IMR-90 (cell line): ENCODE measurements around the gene ELOVL1. TPM values are rescaled to one million over a fixed set of nuclear protein-coding genes. Genes with fewer than 3 reads are reported as not detected.

ENCODE experiments used
- ATAC-seq: fragments of 200-7000 bp; cut with Tn5 transposase; 2 replicates; pipeline ENCODE4 v1.9.1; 2020; ENCODE audit warnings: low read depth, mild to moderate bottlenecking, moderate library complexity
- BruUV-seq: library from RNA; stranded (reverse); fragments of 400-500 nt; replicated peaks from 2 replicates; lab custom pipeline; 2021; lab: Mats Ljungman, UMichigan
- CTCF ChIA-PET: fragments of 300-600 bp; formaldehyde crosslinking; extraction: SDS; loops from one replicate; lab custom pipeline; 2021; ENCODE audit warnings: antibody characterized with exemption; lab: Yijun Ruan, JAX
- POLR2A ChIA-PET: fragments of 300-600 bp; sonication (Branson Sonifier 250); formaldehyde crosslinking; loops from one replicate; lab custom pipeline; 2022; ENCODE audit warnings: antibody characterized with exemption; ENCODE audit not compliant: unreplicated experiment; lab: Charles Lee
- DNase-seq: peaks from one replicate; pipeline ENCODE4 v3.0.0; 2013
- H2AFZ ChIP-seq: replicated peaks from 2 replicates; pipeline ENCODE3; 2013; ENCODE audit warnings: low read length, mild to moderate bottlenecking; ENCODE audit not compliant: poor library complexity
- H2AK5ac ChIP-seq: 2 replicates; pipeline ENCODE4 v1.6.1; 2013; ENCODE audit warnings: low read depth, low read length, inconsistent platforms
- H2AK9ac ChIP-seq: replicated peaks from 2 replicates; pipeline ENCODE3; 2013; ENCODE audit warnings: mild to moderate bottlenecking, low read depth, low read length, moderate library complexity; ENCODE audit not compliant: poor library complexity
- H2BK120ac ChIP-seq: 2 replicates; pipeline ENCODE4 v1.6.1; 2013; ENCODE audit warnings: low read depth, low read length, inconsistent platforms
- H2BK15ac ChIP-seq: 3 replicates; pipeline ENCODE4 v1.6.1; 2013; ENCODE audit warnings: low read depth, low read length, inconsistent platforms
- H2BK20ac ChIP-seq: 2 replicates; pipeline ENCODE4 v1.6.1; 2013; ENCODE audit warnings: low read depth, mild to moderate bottlenecking, inconsistent platforms, low read length, moderate library complexity
- H2BK5ac ChIP-seq: 2 replicates; pipeline ENCODE4 v1.6.1; 2013; ENCODE audit warnings: mild to moderate bottlenecking, low read depth, low read length, inconsistent platforms; ENCODE audit not compliant: poor library complexity, severe bottlenecking
- H3K14ac ChIP-seq: replicated peaks from 2 replicates; pipeline ENCODE4 v1.6.1; 2013; ENCODE audit warnings: low read depth, low read length, inconsistent platforms
- H3K18ac ChIP-seq: 2 replicates; pipeline ENCODE4 v1.6.1; 2013; ENCODE audit warnings: low read depth, low read length, control low read depth
- H3K23ac ChIP-seq: 2 replicates; pipeline ENCODE4 v1.6.1; 2013; ENCODE audit warnings: low read depth, low read length, inconsistent platforms
- H3K27ac ChIP-seq: 2 replicates; pipeline ENCODE4 v1.5.1; 2013; ENCODE audit warnings: mild to moderate bottlenecking, control low read depth, low read length; ENCODE audit not compliant: insufficient read depth
- H3K27me3 ChIP-seq: 2 replicates; pipeline ENCODE4 v1.6.1; 2013; ENCODE audit warnings: low read length; ENCODE audit not compliant: control insufficient read depth, insufficient read depth
- H3K36me3 ChIP-seq: 2 replicates; pipeline ENCODE4 v1.6.1; 2013; ENCODE audit warnings: low read length, mixed read lengths; ENCODE audit not compliant: control insufficient read depth, insufficient read depth
- H3K4ac ChIP-seq: 2 replicates; pipeline ENCODE4 v1.6.1; 2013; ENCODE audit warnings: low read depth, low read length, inconsistent platforms
- H3K4me1 ChIP-seq: 2 replicates; pipeline ENCODE4 v1.6.1; 2013; ENCODE audit warnings: low read length, mixed read lengths; ENCODE audit not compliant: control insufficient read depth, insufficient read depth
- H3K4me2 ChIP-seq: 2 replicates; pipeline ENCODE4 v1.6.1; 2013; ENCODE audit warnings: low read depth, mild to moderate bottlenecking, control low read depth, low read length, moderate library complexity
- H3K4me3 ChIP-seq: 2 replicates; pipeline ENCODE4 v1.5.1; 2013; ENCODE audit warnings: low read depth, mild to moderate bottlenecking, control low read depth, low read length, moderate library complexity; ENCODE audit not compliant: insufficient read depth
- H3K56ac ChIP-seq: 2 replicates; pipeline ENCODE4 v1.6.1; 2013; ENCODE audit warnings: low read length, inconsistent platforms; ENCODE audit not compliant: insufficient read depth; ENCODE audit errors: extremely low read depth
- H3K79me1 ChIP-seq, 2 experiments: 2 replicates each; pipeline ENCODE4 v1.6.1; 2013; ENCODE audit warnings: low read length in 2 of 2, inconsistent platforms in 1 of 2, low read depth in 1 of 2
- H3K9ac ChIP-seq: 2 replicates; pipeline ENCODE4 v1.6.1; 2013; ENCODE audit warnings: low read depth, low read length, control low read depth
- H3K9me1 ChIP-seq: 2 replicates; pipeline ENCODE4 v1.6.1; 2013; ENCODE audit warnings: low read length, inconsistent platforms; ENCODE audit not compliant: insufficient read depth
- H3K9me3 ChIP-seq: 2 replicates; pipeline ENCODE4 v1.6.1; 2013; ENCODE audit warnings: low read length; ENCODE audit not compliant: control insufficient read depth, insufficient read depth
- H4K20me1 ChIP-seq: 2 replicates; pipeline ENCODE4 v1.6.1; 2013; ENCODE audit warnings: low read length, inconsistent platforms; ENCODE audit not compliant: insufficient read depth
- H4K5ac ChIP-seq: 2 replicates; pipeline ENCODE4 v1.6.1; 2013; ENCODE audit warnings: mild to moderate bottlenecking, low read depth, low read length, control low read depth
- H4K8ac ChIP-seq, 2 experiments: 2 replicates each; pipeline ENCODE4 v1.6.1; 2013; ENCODE audit warnings: low read depth in 2 of 2, low read length in 2 of 2, control low read depth in 1 of 2, inconsistent platforms in 1 of 2
- H4K91ac ChIP-seq: 2 replicates; pipeline ENCODE4 v1.6.1; 2013; ENCODE audit warnings: low read depth, low read length, inconsistent platforms; ENCODE audit not compliant: insufficient read depth
- BHLHE40 ChIP-seq: fragments of 150-350 bp; IDR thresholded peaks from 2 replicates; pipeline ENCODE4 v1.6.1; 2016; ENCODE audit warnings: mild to moderate bottlenecking, low read depth, low read length
- CEBPB ChIP-seq: IDR thresholded peaks from 2 replicates; pipeline ENCODE4 v1.6.1; 2012; ENCODE audit warnings: low read depth, low read length, improper control_type of control experiment
- CHD1 ChIP-seq: IDR thresholded peaks from 2 replicates; pipeline ENCODE4 v1.6.1; 2012; ENCODE audit warnings: low read depth, low read length, improper control_type of control experiment
- FOS ChIP-seq: fragments of 150-350 bp; IDR thresholded peaks from 2 replicates; pipeline ENCODE4 v1.6.1; 2016; ENCODE audit warnings: low read depth, low read length
- MAFK ChIP-seq: IDR thresholded peaks from 2 replicates; pipeline ENCODE4 v1.6.1; 2012; ENCODE audit warnings: low read depth, low read length, improper control_type of control experiment
- MAZ ChIP-seq: IDR thresholded peaks from 2 replicates; pipeline ENCODE4 v1.6.1; 2012; ENCODE audit warnings: low read depth, mild to moderate bottlenecking, low read length, improper control_type of control experiment, moderate library complexity, borderline replicate concordance
- MXI1 ChIP-seq: IDR thresholded peaks from 2 replicates; pipeline ENCODE4 v1.6.1; 2012; ENCODE audit warnings: low read depth, mild to moderate bottlenecking, low read length, moderate library complexity, borderline replicate concordance
- POLR2A ChIP-seq: IDR thresholded peaks from 2 replicates; pipeline ENCODE4 v1.6.1; 2012; ENCODE audit warnings: mild to moderate bottlenecking, low read depth, low read length
- RAD21 ChIP-seq: IDR thresholded peaks from 2 replicates; pipeline ENCODE4 v1.6.1; 2012; ENCODE audit warnings: low read length, improper control_type of control experiment
- RCOR1 ChIP-seq: IDR thresholded peaks from 2 replicates; pipeline ENCODE4 v1.6.1; 2012; ENCODE audit warnings: mild to moderate bottlenecking, low read length, improper control_type of control experiment; ENCODE audit not compliant: insufficient replicate concordance
- RFX5 ChIP-seq: IDR thresholded peaks from 2 replicates; pipeline ENCODE4 v1.8.0; 2012; ENCODE audit warnings: low read depth, mild to moderate bottlenecking, low read length, moderate library complexity
- SMC3 ChIP-seq: fragments of 150-350 bp; IDR thresholded peaks from 2 replicates; pipeline ENCODE4 v1.6.1; 2016; ENCODE audit warnings: low read depth, mild to moderate bottlenecking, antibody characterized with exemption, low read length, moderate library complexity
- USF2 ChIP-seq: fragments of 150-350 bp; IDR thresholded peaks from 2 replicates; pipeline ENCODE4 v1.6.1; 2017; ENCODE audit warnings: mild to moderate bottlenecking, antibody characterized with exemption, low read length, low read depth
- WGBS, 2 experiments: methylation state at CpG; one replicate each; pipeline versions ENCODE4 v1.1.5 to v1.1.7; 2013; ENCODE audit warnings: missing lambda C conversion rate in 2 of 2; ENCODE audit not compliant: insufficient read length in 1 of 2; ENCODE audit errors: extremely low coverage in 2 of 2; 5-methylcytosine and 5-hydroxymethylcytosine counted together
- dilution Hi-C: fragments of 300-500 bp; cut with HindIII; formaldehyde crosslinking; loops from one replicate; pipeline ENCODE4 v1.14.3; 2018; ENCODE audit warnings: low sequenced_read_pairs; ENCODE audit not compliant: unreplicated experiment
- in situ Hi-C: fragments of 300-500 bp; cut with MboI; formaldehyde crosslinking; loops from 3 replicates; pipeline ENCODE4 v1.14.3; 2019; ENCODE audit warnings: low sequenced_read_pairs, inconsistent platforms, mixed read lengths
- intact Hi-C: fragments of 100-400 bp; cut with micrococcal nuclease; formaldehyde crosslinking; loops from 2 replicates; pipeline ENCODE4 v1.10.0; 2022
- polyA plus RNA-seq, 3 experiments: library from polyadenylated mRNA; depleted of rRNA; stranded (reverse); fragments of >200 nt; gene quantifications; 2 replicates each; pipeline ENCODE4 v1.2.3, GENCODE V29; 2012; ENCODE audit warnings: low replicate concordance in 1 of 3
- total RNA-seq: library from RNA; depleted of rRNA; stranded (reverse); fragments of >200 nt; gene quantifications from 2 replicates; pipeline ENCODE4 v1.2.3, GENCODE V29; 2012
- TF ChIP-seq, protein P1 (sequence below): conservative IDR thresholded peaks from 2 replicates; pipeline ENCODE4 v1.5.1; 2012; ENCODE audit warnings: mild to moderate bottlenecking, low read depth, low read length, improper control_type of control experiment
- TF ChIP-seq, protein P2 (sequence below): fragments of 150-350 bp; IDR thresholded peaks from 2 replicates; pipeline ENCODE4 v1.6.1; 2016; ENCODE audit warnings: low read depth, mild to moderate bottlenecking, low read length, moderate library complexity, borderline replicate concordance

Gene ELOVL1
- total and polyA plus RNA-seq, 2 of the 4 experiments (the other 2 are of a cell fraction): 88.9 to 211 TPM

GRCh38 chr1:43382027-43382779 is 14.4 kb upstream of the ELOVL1 start:
- H2AFZ ChIP-seq: no peak overlapping the region
- no peak overlapping the region for H2BK120ac ChIP-seq
- ATAC-seq (peak; percentile 38), DNase-seq (no peak)
- WGBS, 2 experiments: 67% methylated on average over 3 of the region's 6 CpGs; no CpG with 5 or more reads in 1 of the 2 experiments
- intact Hi-C loops (no loop called here), in situ Hi-C loops (no loop called here), dilution Hi-C loops (no loop called here)
- no peak overlapping the region; the same call in 1 of the 2 replicates for H4K91ac ChIP-seq
- H4K5ac ChIP-seq: no peak overlapping the region
- no peak overlapping the region for H2BK5ac ChIP-seq
- H3K27ac ChIP-seq: no peak overlapping the region
- H3K9me3 ChIP-seq: no peaks in the 10 kb centered on the region
- H3K23ac ChIP-seq: no peak overlapping the region
- H3K4ac ChIP-seq: no peak overlapping the region
- no peak overlapping the region for H3K4me2 ChIP-seq
- no peak overlapping the region for H3K9ac ChIP-seq
- peaks cover 52% of the 10 kb centered on the region for H3K36me3 ChIP-seq
- H2BK20ac ChIP-seq: no peak overlapping the region
- H3K79me1 ChIP-seq: peaks cover 7 to 61% of the 10 kb centered on the region in 2 experiments; a peak in 3 of 4 replicates
- no peak overlapping the region for H3K56ac ChIP-seq
- H3K4me3 ChIP-seq: no peak overlapping the region
- peaks cover 9% of the 10 kb centered on the region; the same call in 1 of the 2 replicates for H4K20me1 ChIP-seq
- POLR2A ChIA-PET: interaction anchor here (0.6 kb wide), 1 partner anchor 90 kb away, joined by 8 read pairs; no protein-coding TSS in a partner anchor
- no peak overlapping the region for H4K8ac ChIP-seq
- no peak overlapping the region for H2BK15ac ChIP-seq
- no peak overlapping the region for H2AK5ac ChIP-seq
- CTCF ChIA-PET: no interaction called here
- H2AK9ac ChIP-seq: no peak overlapping the region
- H3K9me1 ChIP-seq: peaks cover 6% of the 10 kb centered on the region; the same call in 1 of the 2 replicates
- BruUV-seq: no TSS peak
- H3K4me1 ChIP-seq: 0 out of 2 replicates have a peak, but pooled peaks cover 2% of the 10 kb centered on the region
- H3K18ac ChIP-seq: no peak overlapping the region
- no peaks in the 10 kb centered on the region for H3K27me3 ChIP-seq
- H3K14ac ChIP-seq: no peak overlapping the region
- no peak for TF ChIP-seq CHD1
- TF ChIP-seq MAZ: no peak
- TF ChIP-seq POLR2A: no peak
- no peak for TF ChIP-seq CEBPB
- no peak for TF ChIP-seq RCOR1
- TF ChIP-seq RAD21: no peak
- no peak for TF ChIP-seq USF2
- TF ChIP-seq MAFK: no peak
- TF ChIP-seq RFX5: no peak
- TF ChIP-seq, protein P1, sequence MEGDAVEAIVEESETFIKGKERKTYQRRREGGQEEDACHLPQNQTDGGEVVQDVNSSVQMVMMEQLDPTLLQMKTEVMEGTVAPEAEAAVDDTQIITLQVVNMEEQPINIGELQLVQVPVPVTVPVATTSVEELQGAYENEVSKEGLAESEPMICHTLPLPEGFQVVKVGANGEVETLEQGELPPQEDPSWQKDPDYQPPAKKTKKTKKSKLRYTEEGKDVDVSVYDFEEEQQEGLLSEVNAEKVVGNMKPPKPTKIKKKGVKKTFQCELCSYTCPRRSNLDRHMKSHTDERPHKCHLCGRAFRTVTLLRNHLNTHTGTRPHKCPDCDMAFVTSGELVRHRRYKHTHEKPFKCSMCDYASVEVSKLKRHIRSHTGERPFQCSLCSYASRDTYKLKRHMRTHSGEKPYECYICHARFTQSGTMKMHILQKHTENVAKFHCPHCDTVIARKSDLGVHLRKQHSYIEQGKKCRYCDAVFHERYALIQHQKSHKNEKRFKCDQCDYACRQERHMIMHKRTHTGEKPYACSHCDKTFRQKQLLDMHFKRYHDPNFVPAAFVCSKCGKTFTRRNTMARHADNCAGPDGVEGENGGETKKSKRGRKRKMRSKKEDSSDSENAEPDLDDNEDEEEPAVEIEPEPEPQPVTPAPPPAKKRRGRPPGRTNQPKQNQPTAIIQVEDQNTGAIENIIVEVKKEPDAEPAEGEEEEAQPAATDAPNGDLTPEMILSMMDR: no peak
- no peak for TF ChIP-seq SMC3
- TF ChIP-seq BHLHE40: no peak
- TF ChIP-seq, protein P2, sequence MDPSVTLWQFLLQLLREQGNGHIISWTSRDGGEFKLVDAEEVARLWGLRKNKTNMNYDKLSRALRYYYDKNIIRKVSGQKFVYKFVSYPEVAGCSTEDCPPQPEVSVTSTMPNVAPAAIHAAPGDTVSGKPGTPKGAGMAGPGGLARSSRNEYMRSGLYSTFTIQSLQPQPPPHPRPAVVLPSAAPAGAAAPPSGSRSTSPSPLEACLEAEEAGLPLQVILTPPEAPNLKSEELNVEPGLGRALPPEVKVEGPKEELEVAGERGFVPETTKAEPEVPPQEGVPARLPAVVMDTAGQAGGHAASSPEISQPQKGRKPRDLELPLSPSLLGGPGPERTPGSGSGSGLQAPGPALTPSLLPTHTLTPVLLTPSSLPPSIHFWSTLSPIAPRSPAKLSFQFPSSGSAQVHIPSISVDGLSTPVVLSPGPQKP: no peak
- no peak for TF ChIP-seq FOS
- TF ChIP-seq MXI1: no peak
